ENCODE results near the gene DLGAP4. TPM values are rescaled to one million over a fixed set of nuclear protein-coding genes. Genes with fewer than 3 reads are reported as not detected.

Gene DLGAP4
- polyA plus RNA-seq, 1 donor (not counting 4 experiments of a cell fraction or from before 2014, with no cell fraction given), result 9.6 TPM

DNA sequence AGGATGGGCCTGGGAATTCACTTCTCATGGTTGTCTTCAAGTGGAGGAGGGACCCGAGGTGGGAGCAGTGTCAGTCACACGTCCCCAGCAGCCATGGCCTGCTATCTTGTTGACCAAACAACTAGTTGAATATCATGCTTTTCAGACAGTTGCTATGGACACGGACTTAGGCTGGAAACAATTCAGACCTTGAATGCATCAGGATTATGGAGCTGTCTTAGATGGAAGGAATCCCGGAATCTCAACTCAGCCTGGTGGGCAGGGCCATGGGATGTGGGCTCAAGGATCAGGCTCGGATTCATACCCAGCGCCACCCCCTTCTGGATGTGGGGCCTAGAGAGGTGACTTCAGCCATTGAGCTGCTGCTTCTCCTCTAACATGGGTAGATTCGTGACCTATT is 112.6 kb downstream of the DLGAP4 start:
- H2AFZ ChIP-seq (ENCODE audit: control insufficient read depth, low read length), result no peak overlapping the region

GRCh38 chr20:36421641-36422040 is 115.5 kb downstream of the DLGAP4 start:
- peaks cover 3% of the 10 kb centered on the region for H3K4me1 ChIP-seq (ENCODE audit: control insufficient read depth, extremely low read depth, insufficient read depth, low read length)
- FAIRE-seq (peak; percentile 62), DNase-seq (ENCODE audit: low read depth, low spot score) (no peak)
- H3K4me2 ChIP-seq (ENCODE audit: control insufficient read depth, extremely low read depth, insufficient read depth, low read depth, low read length), result peak overlapping the region; percentile 52
- no peaks in the 10 kb centered on the region for H3K9me1 ChIP-seq (ENCODE audit: control insufficient read depth, extremely low read depth, insufficient read depth, low read length)
- H3K79me2 ChIP-seq (ENCODE audit: control insufficient read depth, insufficient read depth, low read length), result no peaks in the 10 kb centered on the region
- peak overlapping the region; percentile 47 for H2AFZ ChIP-seq (ENCODE audit: control insufficient read depth, low read length)
- H3K36me3 ChIP-seq (ENCODE audit: control insufficient read depth in 2 of 2, extremely low read depth in 1 of 2, insufficient read depth in 2 of 2, low read length in 2 of 2), result no peaks in the 10 kb centered on the region
- no peak overlapping the region for H3K4me3 ChIP-seq (ENCODE audit: control insufficient read depth in 2 of 3, extremely low read depth in 1 of 3, insufficient read depth in 2 of 3, low read depth in 1 of 3, low read length in 3 of 3)
- H3K9ac ChIP-seq (ENCODE audit: control insufficient read depth, extremely low read depth, insufficient read depth, low read length), result no peak overlapping the region
- no peaks in the 10 kb centered on the region for H3K9me3 ChIP-seq (ENCODE audit: control insufficient read depth, low read depth, low read length)
- no peak overlapping the region for H3K27ac ChIP-seq (ENCODE audit: control insufficient read depth, insufficient read depth, low read length)
- dilution Hi-C loops (cut with MboI; ENCODE audit: extremely low pct_ligation_motif_present, low sequenced_read_pairs), result no loop called here
- TF ChIP-seq CTCF (optimal IDR thresholded peaks at IDR 0.05 in 1 of 3, IDR thresholded peaks at IDR 0.05 in 1 of 3, conservative IDR thresholded peaks at IDR 0.05 in 1 of 3; ENCODE audit: extremely low read depth in 1 of 3, insufficient read depth in 2 of 3, low read length in 3 of 3) (peak in 2 of 3 experiments; percentile 9 to 23), EZH2 (IDR thresholded peaks at IDR 0.05; ENCODE audit: low read length) (no peak)
- peaks cover 7% of the 10 kb centered on the region for H3K27me3 ChIP-seq (ENCODE audit: control insufficient read depth, extremely low read depth, insufficient read depth, low read length)
- no peaks in the 10 kb centered on the region for H4K20me1 ChIP-seq (ENCODE audit: control insufficient read depth, extremely low read depth, insufficient read depth, low read length)

More for the DNA sequence above, 112.6 kb downstream of the DLGAP4 start:
- H3K79me2 ChIP-seq (ENCODE audit: control insufficient read depth, insufficient read depth, low read length), result no peaks in the 10 kb centered on the region
- H3K36me3 ChIP-seq (ENCODE audit: control insufficient read depth in 2 of 2, extremely low read depth in 1 of 2, insufficient read depth in 2 of 2, low read length in 2 of 2), result no peaks in the 10 kb centered on the region
- no peak overlapping the region for H3K4me3 ChIP-seq (ENCODE audit: control insufficient read depth in 2 of 3, extremely low read depth in 1 of 3, insufficient read depth in 2 of 3, low read depth in 1 of 3, low read length in 3 of 3)
- dilution Hi-C loops (cut with MboI; ENCODE audit: extremely low pct_ligation_motif_present, low sequenced_read_pairs), result no loop called here
- no peak overlapping the region for H3K9ac ChIP-seq (ENCODE audit: control insufficient read depth, extremely low read depth, insufficient read depth, low read length)
- H3K9me1 ChIP-seq (ENCODE audit: control insufficient read depth, extremely low read depth, insufficient read depth, low read length), result no peaks in the 10 kb centered on the region
- H3K27me3 ChIP-seq (ENCODE audit: control insufficient read depth, extremely low read depth, insufficient read depth, low read length), result no peaks in the 10 kb centered on the region
- no peak overlapping the region for H3K27ac ChIP-seq (ENCODE audit: control insufficient read depth, insufficient read depth, low read length)
- TF ChIP-seq CTCF (optimal IDR thresholded peaks at IDR 0.05 in 1 of 3, IDR thresholded peaks at IDR 0.05 in 1 of 3, conservative IDR thresholded peaks at IDR 0.05 in 1 of 3; ENCODE audit: extremely low read depth in 1 of 3, insufficient read depth in 2 of 3, low read length in 3 of 3) (no peak), EZH2 (IDR thresholded peaks at IDR 0.05; ENCODE audit: low read length) (no peak)
- H3K4me1 ChIP-seq (ENCODE audit: control insufficient read depth, extremely low read depth, insufficient read depth, low read length), result peaks cover 16% of the 10 kb centered on the region
- no peak overlapping the region for H3K4me2 ChIP-seq (ENCODE audit: control insufficient read depth, extremely low read depth, insufficient read depth, low read depth, low read length)
- H3K9me3 ChIP-seq (ENCODE audit: control insufficient read depth, low read depth, low read length), result no peaks in the 10 kb centered on the region
- DNase-seq (ENCODE audit: low read depth, low spot score) (no peak), FAIRE-seq (no peak)
- no peaks in the 10 kb centered on the region for H4K20me1 ChIP-seq (ENCODE audit: control insufficient read depth, extremely low read depth, insufficient read depth, low read length)
